NCI-H748 treated with DMSO at 0.1 percent for 48 hours (cell line): ENCODE data around the gene OTOL1.

Experiments
- DNase-seq: peaks from one replicate; lab custom pipeline; 2025; lab: John Stamatoyannopoulos, UW

Gene OTOL1

GRCh38 chr3:161545824-161546223 lies 49.2 kb downstream of the OTOL1 start:
- no peak for DNase-seq

- no peak for DNase-seq
Observed at GRCh38 chr3:161548301-161548700, 51.7 kb downstream of the OTOL1 start.

- no peak for DNase-seq
Observed at GRCh38 chr3:161549261-161549660, 52.7 kb downstream of the OTOL1 start.

- DNase-seq = peak; percentile 41
Observed at GRCh38 chr3:161550491-161551195, 54.0 kb downstream of the OTOL1 start.

GRCh38 chr3:161551697-161552096 lies 55.1 kb downstream of the OTOL1 start:
- no peak for DNase-seq

- DNase-seq = no peak
Observed at GRCh38 chr3:161552984-161553560, 56.5 kb downstream of the OTOL1 start.
